ENCODE measurements around the gene RBP4. TPM values are rescaled to one million over a fixed set of nuclear protein-coding genes. Genes with fewer than 3 reads are reported as not detected.

RBP4 gene
- total RNA-seq, 1 donor from 2014 or later = 0.56 TPM

DNA sequence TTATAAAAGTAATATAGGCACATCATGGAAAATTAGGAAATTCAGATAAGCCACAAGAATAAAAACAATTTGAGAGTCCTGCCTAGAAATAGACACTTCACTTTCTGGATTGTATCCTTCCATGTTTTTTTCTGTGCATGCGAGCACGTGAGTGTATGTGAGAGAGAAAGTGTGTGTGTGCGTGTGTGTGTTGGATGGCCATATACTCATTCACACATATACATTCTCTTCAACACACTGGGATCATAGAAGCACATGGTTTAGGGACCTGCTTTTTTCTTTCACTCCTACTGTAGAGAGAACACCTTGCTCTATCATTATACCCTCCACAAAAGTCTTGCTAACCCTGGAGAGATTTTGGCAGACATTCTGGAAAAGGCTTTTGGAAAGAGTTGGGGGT, 27.1 kb downstream of the RBP4 start:
- H3K27ac Mint-ChIP-seq (ENCODE audit: unreplicated experiment) = no peak overlapping the region
- H3K4me1 Mint-ChIP-seq (ENCODE audit: unreplicated experiment) = no peaks in the 10 kb centered on the region
- H3K36me3 Mint-ChIP-seq (ENCODE audit: unreplicated experiment) = peaks cover 4% of the 10 kb centered on the region
- peaks cover 50% of the 10 kb centered on the region for H3K27me3 Mint-ChIP-seq (ENCODE audit: unreplicated experiment)
- H3K9me3 Mint-ChIP-seq (ENCODE audit: unreplicated experiment) = no peaks in the 10 kb centered on the region
- TF ChIP-seq, protein P1, sequence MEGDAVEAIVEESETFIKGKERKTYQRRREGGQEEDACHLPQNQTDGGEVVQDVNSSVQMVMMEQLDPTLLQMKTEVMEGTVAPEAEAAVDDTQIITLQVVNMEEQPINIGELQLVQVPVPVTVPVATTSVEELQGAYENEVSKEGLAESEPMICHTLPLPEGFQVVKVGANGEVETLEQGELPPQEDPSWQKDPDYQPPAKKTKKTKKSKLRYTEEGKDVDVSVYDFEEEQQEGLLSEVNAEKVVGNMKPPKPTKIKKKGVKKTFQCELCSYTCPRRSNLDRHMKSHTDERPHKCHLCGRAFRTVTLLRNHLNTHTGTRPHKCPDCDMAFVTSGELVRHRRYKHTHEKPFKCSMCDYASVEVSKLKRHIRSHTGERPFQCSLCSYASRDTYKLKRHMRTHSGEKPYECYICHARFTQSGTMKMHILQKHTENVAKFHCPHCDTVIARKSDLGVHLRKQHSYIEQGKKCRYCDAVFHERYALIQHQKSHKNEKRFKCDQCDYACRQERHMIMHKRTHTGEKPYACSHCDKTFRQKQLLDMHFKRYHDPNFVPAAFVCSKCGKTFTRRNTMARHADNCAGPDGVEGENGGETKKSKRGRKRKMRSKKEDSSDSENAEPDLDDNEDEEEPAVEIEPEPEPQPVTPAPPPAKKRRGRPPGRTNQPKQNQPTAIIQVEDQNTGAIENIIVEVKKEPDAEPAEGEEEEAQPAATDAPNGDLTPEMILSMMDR (IDR thresholded peaks at IDR 0.05) = no peak
- no peak overlapping the region for H3K4me3 Mint-ChIP-seq (ENCODE audit: unreplicated experiment)
- no peak for DNase-seq (ENCODE audit: extremely low spot score, unreplicated experiment)

DNA sequence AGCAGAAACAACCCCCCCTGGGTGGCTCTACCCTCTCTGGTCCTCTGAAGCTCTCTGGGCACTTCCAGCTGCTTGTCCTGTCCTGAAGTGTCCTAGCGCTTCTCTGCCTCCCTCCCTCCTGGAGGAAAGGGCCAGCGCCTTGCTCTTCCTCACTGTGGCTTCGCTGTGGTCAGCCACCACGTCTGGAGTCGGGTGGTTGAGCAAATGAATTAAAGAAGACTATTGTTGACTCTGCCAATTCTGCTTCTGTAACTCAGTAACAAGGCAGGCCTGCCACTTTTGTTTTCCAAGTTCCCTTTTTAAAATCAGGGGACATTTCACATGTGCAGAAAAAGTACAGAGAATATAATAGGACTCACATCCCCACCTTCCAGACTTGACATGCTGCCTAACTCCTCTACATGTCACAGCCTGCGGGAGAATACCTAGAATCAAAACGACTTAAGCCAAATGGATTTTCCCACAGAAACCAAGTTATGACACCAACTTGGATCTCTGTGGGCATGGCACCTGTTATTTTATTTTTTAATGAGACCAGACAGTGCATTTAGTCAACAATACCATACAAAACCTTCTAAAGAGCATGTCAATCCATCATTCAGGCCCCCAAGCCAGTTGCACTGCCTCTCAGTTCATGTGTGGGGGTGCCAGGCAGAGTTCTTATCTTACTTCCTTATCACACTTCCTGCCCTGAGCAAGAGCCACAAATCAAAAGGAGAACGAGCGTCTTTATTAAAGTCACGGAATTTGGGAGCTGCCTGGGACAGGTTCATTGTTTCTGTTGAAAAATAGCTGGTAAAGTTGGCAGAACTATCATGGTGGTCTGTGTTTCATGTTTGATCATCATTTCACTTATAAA, 27.8 kb downstream of the RBP4 start:
- peaks cover 55% of the 10 kb centered on the region for H3K27me3 Mint-ChIP-seq (ENCODE audit: unreplicated experiment)
- TF ChIP-seq, protein P1 (IDR thresholded peaks at IDR 0.05) = no peak
- H3K36me3 Mint-ChIP-seq (ENCODE audit: unreplicated experiment) = peaks cover 4% of the 10 kb centered on the region
- H3K4me3 Mint-ChIP-seq (ENCODE audit: unreplicated experiment) = no peak overlapping the region
- no peaks in the 10 kb centered on the region for H3K4me1 Mint-ChIP-seq (ENCODE audit: unreplicated experiment)
- DNase-seq (ENCODE audit: extremely low spot score, unreplicated experiment) = no peak
- no peaks in the 10 kb centered on the region for H3K9me3 Mint-ChIP-seq (ENCODE audit: unreplicated experiment)
- no peak overlapping the region for H3K27ac Mint-ChIP-seq (ENCODE audit: unreplicated experiment)

DNA sequence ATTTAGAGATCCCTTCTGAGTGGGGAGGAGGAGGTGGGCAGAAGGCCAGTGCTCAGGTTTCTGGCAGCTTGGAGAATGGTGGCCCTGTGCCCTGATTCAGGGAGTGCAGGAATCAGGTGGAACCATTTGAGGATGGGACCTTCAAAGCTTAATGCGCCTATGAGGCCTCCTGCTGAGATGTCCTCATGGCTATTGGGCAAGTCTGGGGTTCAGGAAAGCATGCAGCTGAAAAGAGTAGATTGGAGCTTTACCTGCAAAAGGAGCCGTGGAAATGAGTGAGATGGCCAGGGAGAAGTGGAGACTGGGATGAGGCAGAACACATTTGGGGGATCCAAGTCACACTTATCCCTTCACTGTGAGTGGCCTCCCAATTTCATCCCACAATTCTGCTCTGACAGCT, 28.4 kb downstream of the RBP4 start:
- Mint-ChIP-seq H3K27ac (ENCODE audit: unreplicated experiment) (no peak overlapping the region), H3K27me3 (ENCODE audit: unreplicated experiment) (peaks cover 61% of the 10 kb centered on the region), H3K4me1 (ENCODE audit: unreplicated experiment) (no peaks in the 10 kb centered on the region), H3K9me3 (ENCODE audit: unreplicated experiment) (no peaks in the 10 kb centered on the region), H3K4me3 (ENCODE audit: unreplicated experiment) (no peak overlapping the region), H3K36me3 (ENCODE audit: unreplicated experiment) (peaks cover 4% of the 10 kb centered on the region)
- TF ChIP-seq, protein P1 (IDR thresholded peaks at IDR 0.05) = no peak
- DNase-seq (ENCODE audit: extremely low spot score, unreplicated experiment) = no peak

DNA sequence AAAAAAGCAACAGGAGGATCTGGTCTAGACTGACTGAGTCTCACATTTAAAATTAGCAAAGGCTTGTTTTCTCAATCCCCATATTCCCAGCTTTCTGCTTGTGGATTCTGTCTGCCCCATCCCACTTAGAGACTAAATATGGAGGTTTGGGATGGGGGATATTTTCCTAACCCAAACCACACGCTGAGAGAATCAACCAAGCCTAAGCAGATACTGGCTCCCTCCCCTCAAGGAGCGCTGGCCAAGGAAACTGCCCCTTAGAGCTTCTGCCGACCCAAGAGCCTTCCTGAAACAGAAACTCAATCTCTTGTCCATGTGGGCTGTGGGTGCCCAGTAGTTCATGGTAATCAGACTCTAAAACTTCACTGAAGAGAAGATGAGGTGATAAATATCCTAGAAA, 30.7 kb downstream of the RBP4 start:
- H3K9me3 Mint-ChIP-seq (ENCODE audit: unreplicated experiment) = no peaks in the 10 kb centered on the region
- peaks cover 4% of the 10 kb centered on the region for H3K36me3 Mint-ChIP-seq (ENCODE audit: unreplicated experiment)
- peaks cover 70% of the 10 kb centered on the region for H3K27me3 Mint-ChIP-seq (ENCODE audit: unreplicated experiment)
- H3K27ac Mint-ChIP-seq (ENCODE audit: unreplicated experiment) = no peak overlapping the region
- TF ChIP-seq, protein P1 (IDR thresholded peaks at IDR 0.05) = no peak
- H3K4me1 Mint-ChIP-seq (ENCODE audit: unreplicated experiment) = peaks cover 6% of the 10 kb centered on the region
- no peak for DNase-seq (ENCODE audit: extremely low spot score, unreplicated experiment)
- no peak overlapping the region for H3K4me3 Mint-ChIP-seq (ENCODE audit: unreplicated experiment)

DNA sequence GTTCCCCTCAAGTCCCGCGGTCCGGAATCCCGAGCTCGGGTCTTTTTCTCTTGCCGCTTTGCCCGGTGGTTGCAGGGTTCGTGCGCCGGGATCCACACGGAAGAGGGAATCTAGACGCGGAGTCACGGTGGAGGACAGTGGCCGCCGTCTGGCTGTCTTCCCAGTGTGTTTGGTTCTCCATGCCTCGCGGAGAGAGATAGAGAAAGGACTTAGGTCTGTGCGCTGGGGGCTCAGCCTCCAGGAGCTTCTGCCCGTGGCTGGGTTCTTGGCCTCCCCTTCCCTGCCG, 33.0 kb downstream of the RBP4 start:
- peaks cover 4% of the 10 kb centered on the region for H3K36me3 Mint-ChIP-seq (ENCODE audit: unreplicated experiment)
- TF ChIP-seq, protein P1 (IDR thresholded peaks at IDR 0.05) = no peak
- peaks cover 65% of the 10 kb centered on the region for H3K27me3 Mint-ChIP-seq (ENCODE audit: unreplicated experiment)
- no peak for DNase-seq (ENCODE audit: extremely low spot score, unreplicated experiment)
- H3K4me3 Mint-ChIP-seq (ENCODE audit: unreplicated experiment) = no peak overlapping the region
- H3K4me1 Mint-ChIP-seq (ENCODE audit: unreplicated experiment) = peaks cover 6% of the 10 kb centered on the region
- no peak overlapping the region for H3K27ac Mint-ChIP-seq (ENCODE audit: unreplicated experiment)
- no peaks in the 10 kb centered on the region for H3K9me3 Mint-ChIP-seq (ENCODE audit: unreplicated experiment)

Measured in osteocyte (in vitro differentiated cells).